Transverse colon (tissue), 4 donors: ENCODE measurements around the gene SHE.

Experiments used
- CTCF ChIP-seq, 5 experiments: fragments of 200-600 bp in 3 of 5; fragments of 450-650 bp in 2 of 5; sonication (generic) in 3 of 5; IDR thresholded peaks; 1 replicate in 2 of 5; 2 replicates in 3 of 5; pipeline ENCODE4 v1.5.1; 2016 to 2017; ENCODE audit warnings: antibody characterized with exemption in 5 of 5, inconsistent platforms in 3 of 5, mild to moderate bottlenecking in 2 of 5, moderate library complexity in 1 of 5
- EP300 ChIP-seq: sonication (generic); formaldehyde crosslinking; IDR thresholded peaks from one replicate; pipeline ENCODE4 v1.6.1; 2017; ENCODE audit warnings: antibody characterized with exemption, low read depth
- POLR2A ChIP-seq: fragments of 450-650 bp; IDR thresholded peaks from one replicate; pipeline ENCODE4 v1.6.1; 2016; ENCODE audit warnings: antibody characterized with exemption, mild to moderate bottlenecking, moderate library complexity
- POLR2AphosphoS5 ChIP-seq, 3 donors: sonication (generic); formaldehyde crosslinking; IDR thresholded peaks; one replicate each; pipeline ENCODE4 v1.6.1; 2016; ENCODE audit warnings: antibody characterized with exemption in 3 of 3

GRCh38 chr1:154478639-154479038 is 23.6 kb downstream of the SHE start:
- TF ChIP-seq POLR2A = no peak
- peak; percentile 25 to 66 (median 35) for TF ChIP-seq CTCF (IDR thresholded peaks at IDR 0.05)
- TF ChIP-seq POLR2AphosphoS5 (IDR thresholded peaks at IDR 0.05) = no peak
- no peak for TF ChIP-seq EP300
